A549 (cell line): Measurements from ENCODE around the gene PTPRK. TPM values are rescaled to one million over a fixed set of nuclear protein-coding genes. Genes with fewer than 3 reads are reported as not detected.

Experiments
- ATAC-seq, 2 experiments: fragments of 200-7000 bp in 1 of 2; fragments of >200 bp in 1 of 2; cut with Nextera tagmentation in 1 of 2; cut with Tn5 transposase in 1 of 2; 3 replicates each; pipeline versions ENCODE4 v1.8.0 to v1.9.1; 2018 to 2020; ENCODE audit warnings: mild to moderate bottlenecking in 1 of 2, moderate library complexity in 1 of 2
- CTCF ChIA-PET: fragments of 300-600 bp; sonication (Branson Sonifier 250); formaldehyde crosslinking; extraction: SDS; loops from one replicate; lab custom pipeline; 2021; ENCODE audit warnings: antibody characterized with exemption, inconsistent platforms; lab: Yijun Ruan, JAX
- POLR2A ChIA-PET: fragments of 350-600 bp; formaldehyde crosslinking; extraction: SDS; loops from one replicate; lab custom pipeline; 2021; ENCODE audit warnings: antibody characterized with exemption, inconsistent platforms; lab: Yijun Ruan, JAX
- DNase-seq, 2 experiments: peaks; one replicate each; pipeline versions ENCODE4 v3.0.0 to v3.0.0-alpha.2; 2011 to 2016; ENCODE audit warnings: low read depth in 1 of 2, low spot score in 1 of 2
- FAIRE-seq: peaks from 2 replicates; lab custom pipeline; 2011; peaks lifted over from hg19 to GRCh38; lab: Jason Lieb, UNC
- H3K27ac ChIP-seq, 2 experiments: fragments of >200 bp; sonication (Bioruptor Twin); formaldehyde crosslinking; 3 replicates each; pipeline ENCODE4 v1.5.1; 2016 to 2017
- H3K4me1 ChIP-seq: fragments of >200 bp; sonication (Bioruptor Twin); formaldehyde crosslinking; 3 replicates; pipeline ENCODE4 v1.6.1; 2016
- H3K4me2 ChIP-seq: fragments of >200 bp; sonication (Bioruptor Twin); formaldehyde crosslinking; 3 replicates; pipeline ENCODE4 v1.6.1; 2016
- H3K4me3 ChIP-seq: fragments of >200 bp; sonication (Bioruptor Twin); formaldehyde crosslinking; 3 replicates; pipeline ENCODE4 v1.5.1; 2016
- H3K9me3 ChIP-seq: fragments of >200 bp; sonication (Bioruptor Twin); formaldehyde crosslinking; 3 replicates; pipeline ENCODE4 v1.6.1; 2016
- BHLHE40 ChIP-seq: IDR thresholded peaks from 2 replicates; pipeline ENCODE4 v1.6.1; 2012; ENCODE audit warnings: low read depth, low read length, inconsistent platforms
- CHD2 ChIP-seq: fragments of 150-350 bp; IDR thresholded peaks from 2 replicates; pipeline ENCODE4 v1.6.1; 2014; ENCODE audit warnings: low read length; ENCODE audit not compliant: partially characterized antibody
- EHF ChIP-seq: fragments of 250-450 bp; sonication (Bioruptor Pico); IDR thresholded peaks from 2 replicates; pipeline ENCODE4 v1.5.0; 2020; ENCODE audit warnings: mild to moderate bottlenecking
- EHMT2 ChIP-seq: fragments of 200-600 bp; sonication (generic); IDR thresholded peaks from 2 replicates; pipeline ENCODE4 v1.6.1; 2016; ENCODE audit warnings: antibody characterized with exemption, low read depth, mild to moderate bottlenecking, moderate library complexity
- EP300 ChIP-seq, 2 experiments: fragments of >200 bp; sonication (Bioruptor Twin); formaldehyde crosslinking; IDR thresholded peaks; 2 replicates in 1 of 2; 3 replicates in 1 of 2; pipeline ENCODE4 v1.6.1; 2016 to 2017
- ESRRA ChIP-seq: fragments of 150-350 bp; IDR thresholded peaks from 2 replicates; pipeline ENCODE4 v1.6.1; 2014; ENCODE audit warnings: mild to moderate bottlenecking, low read length, borderline replicate concordance
- GATA3 ChIP-seq: IDR thresholded peaks from 2 replicates; pipeline ENCODE4 v1.6.1; 2012; ENCODE audit warnings: borderline replicate concordance
- HDAC2 ChIP-seq: fragments of 200-600 bp; sonication (generic); IDR thresholded peaks from 2 replicates; pipeline ENCODE4 v1.6.1; 2016
- HEYL ChIP-seq: fragments of 250-450 bp; sonication (Bioruptor Pico); IDR thresholded peaks from 2 replicates; pipeline ENCODE4 v1.8.0; 2021; ENCODE audit warnings: mild to moderate bottlenecking, moderate library complexity
- HOXA7 ChIP-seq: fragments of 250-450 bp; sonication (Bioruptor Pico); IDR thresholded peaks from 2 replicates; pipeline ENCODE4 v1.5.0; 2020; ENCODE audit warnings: mild to moderate bottlenecking, moderate library complexity
- HOXB5 ChIP-seq: fragments of 250-450 bp; sonication (Bioruptor Pico); IDR thresholded peaks from 2 replicates; pipeline ENCODE4 v1.5.0; 2020; ENCODE audit warnings: mild to moderate bottlenecking, moderate library complexity
- JUN ChIP-seq, 2 experiments: fragments of >200 bp; sonication (Bioruptor Twin); formaldehyde crosslinking; IDR thresholded peaks; 2 replicates in 1 of 2; 3 replicates in 1 of 2; pipeline ENCODE4 v1.6.1; 2016 to 2017
- KDM1A ChIP-seq: fragments of 200-600 bp; sonication (generic); IDR thresholded peaks from 2 replicates; pipeline ENCODE4 v1.6.1; 2016; ENCODE audit warnings: low read depth, mild to moderate bottlenecking
- MAFK ChIP-seq: fragments of 450-650 bp; IDR thresholded peaks from 2 replicates; pipeline ENCODE4 v1.6.1; 2014; ENCODE audit not compliant: partially characterized antibody
- NFE2L2 ChIP-seq: fragments of 150-350 bp; conservative IDR thresholded peaks from 2 replicates; pipeline ENCODE4 v1.6.1; 2014; ENCODE audit warnings: low read length
- NPAS2 ChIP-seq: fragments of 250-450 bp; sonication (Bioruptor Pico); IDR thresholded peaks from 2 replicates; pipeline ENCODE4 v1.8.0; 2022; ENCODE audit warnings: mild to moderate bottlenecking, moderate library complexity, borderline replicate concordance
- NR3C1 ChIP-seq: fragments of >200 bp; sonication (Bioruptor Twin); formaldehyde crosslinking; IDR thresholded peaks from 3 replicates; pipeline ENCODE4 v1.6.1; 2017
- POLR2A ChIP-seq: IDR thresholded peaks from 2 replicates; pipeline ENCODE4 v1.6.1; 2012; ENCODE audit warnings: mild to moderate bottlenecking, low read length
- POLR2AphosphoS2 ChIP-seq: conservative IDR thresholded peaks from 2 replicates; pipeline ENCODE4 v1.6.1; 2012; ENCODE audit warnings: low read length, improper control_type of control experiment, inconsistent platforms
- RARB ChIP-seq: fragments of 250-450 bp; sonication (Bioruptor Pico); IDR thresholded peaks from 2 replicates; pipeline ENCODE4 v1.8.0; 2021; ENCODE audit warnings: mild to moderate bottlenecking, moderate library complexity
- RCOR1 ChIP-seq: fragments of 150-350 bp; IDR thresholded peaks from 2 replicates; pipeline ENCODE4 v1.6.1; 2014; ENCODE audit warnings: antibody characterized with exemption, low read length, low read depth
- RFX5 ChIP-seq: fragments of 450-650 bp; IDR thresholded peaks from 2 replicates; pipeline ENCODE4 v1.7.1; 2014; ENCODE audit warnings: antibody characterized with exemption, mild to moderate bottlenecking, moderate library complexity
- SMC3 ChIP-seq: fragments of >200 bp; sonication (Bioruptor Twin); formaldehyde crosslinking; IDR thresholded peaks from 3 replicates; pipeline ENCODE4 v1.6.1; 2018; ENCODE audit warnings: inconsistent platforms
- SREBF2 ChIP-seq: fragments of 450-650 bp; IDR thresholded peaks from 2 replicates; pipeline ENCODE4 v1.6.1; 2014; ENCODE audit warnings: mild to moderate bottlenecking, moderate library complexity
- TFCP2L1 ChIP-seq: fragments of 250-450 bp; sonication (Bioruptor Pico); IDR thresholded peaks from 2 replicates; pipeline ENCODE4 v1.5.0; 2021; ENCODE audit warnings: mild to moderate bottlenecking
- ZC3H11A ChIP-seq: fragments of 450-650 bp; IDR thresholded peaks from 2 replicates; pipeline ENCODE4 v1.6.1; 2014; ENCODE audit warnings: antibody characterized with exemption, mild to moderate bottlenecking
- ZSCAN20 ChIP-seq: fragments of 250-450 bp; sonication (Bioruptor Pico); IDR thresholded peaks from 2 replicates; pipeline ENCODE4 v1.8.0; 2022; ENCODE audit warnings: mild to moderate bottlenecking, moderate library complexity
- WGBS: methylation state at CpG from one replicate; pipeline ENCODE4 v1.1.6; 2017; ENCODE audit errors: missing lambda C conversion rate; 5-methylcytosine and 5-hydroxymethylcytosine counted together
- polyA plus RNA-seq, 4 experiments: library from polyadenylated mRNA; depleted of rRNA in 3 of 4; stranded (reverse); fragments of >200 nt; fragmentation: RNase III in 1 of 4; extraction: RNeasy Plus Mini Kit Qiagen cat#74134 plus additional on column Dnase treatment in 1 of 4; gene quantifications; 2 replicates in 3 of 4; 3 replicates in 1 of 4; pipeline ENCODE4 v1.2.3, GENCODE V29; 2011 to 2017
- TF ChIP-seq, protein P1 (sequence below): IDR thresholded peaks from 2 replicates; pipeline ENCODE4 v1.6.1; 2012; ENCODE audit warnings: low read depth, borderline replicate concordance
- TF ChIP-seq, protein P2 (sequence below): fragments of 150-350 bp; IDR thresholded peaks from 2 replicates; pipeline ENCODE4 v1.6.1; 2014; ENCODE audit warnings: low read depth, mild to moderate bottlenecking, low read length
- TF ChIP-seq, protein P3 (sequence below): IDR thresholded peaks from 2 replicates; pipeline ENCODE4 v1.6.1; 2012
- TF ChIP-seq, protein P4 (sequence below): fragments of 250-450 bp; sonication (Bioruptor Pico); IDR thresholded peaks from 2 replicates; pipeline ENCODE4 v1.5.0; 2021; ENCODE audit warnings: mild to moderate bottlenecking, moderate library complexity, borderline replicate concordance

PTPRK gene
- polyA plus RNA-seq, 2 of the 4 experiments (the other 2 are of a cell fraction), result 14.4 to 16.1 TPM

DNA sequence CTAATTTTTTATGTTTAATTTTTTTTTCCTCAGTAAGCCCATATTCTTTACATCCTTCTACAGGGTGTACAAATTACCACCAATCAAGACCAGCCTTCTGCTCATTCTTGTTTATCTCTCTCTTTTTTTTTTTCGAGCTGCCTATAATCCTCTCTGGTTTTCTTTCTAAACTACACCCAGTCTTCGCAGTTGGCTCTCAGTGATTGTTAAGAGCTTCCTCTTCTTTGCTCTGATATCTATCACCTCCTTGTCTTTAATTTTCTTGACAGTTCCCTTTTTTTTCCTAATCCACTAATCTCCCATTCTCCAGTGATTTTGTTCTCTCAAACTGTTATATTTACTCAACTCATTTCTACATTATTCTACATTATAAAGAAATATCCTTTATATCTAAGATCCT, 38.5 kb upstream of the PTPRK start:
- no peak overlapping the region for H3K4me3 ChIP-seq
- ATAC-seq (no peak), DNase-seq (no peak), FAIRE-seq (no peak)
- ChIA-PET POLR2A (no interaction called here), CTCF (no interaction called here)
- H3K4me2 ChIP-seq, result no peak overlapping the region
- no peaks in the 10 kb centered on the region for H3K9me3 ChIP-seq
- no peak overlapping the region for H3K27ac ChIP-seq
- H3K4me1 ChIP-seq, result no peaks in the 10 kb centered on the region
- 71% methylated on average over 2 of the region's 2 CpGs for WGBS
- TF ChIP-seq, protein P1, sequence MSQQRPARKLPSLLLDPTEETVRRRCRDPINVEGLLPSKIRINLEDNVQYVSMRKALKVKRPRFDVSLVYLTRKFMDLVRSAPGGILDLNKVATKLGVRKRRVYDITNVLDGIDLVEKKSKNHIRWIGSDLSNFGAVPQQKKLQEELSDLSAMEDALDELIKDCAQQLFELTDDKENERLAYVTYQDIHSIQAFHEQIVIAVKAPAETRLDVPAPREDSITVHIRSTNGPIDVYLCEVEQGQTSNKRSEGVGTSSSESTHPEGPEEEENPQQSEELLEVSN, result no peak
- TF ChIP-seq GATA3 (no peak), KDM1A (no peak), EP300 (IDR thresholded peaks at IDR 0.05) (no peak), SREBF2 (no peak), EHF (CRISPR knock-in tag) (no peak), TFCP2L1 (no peak), HOXA7 (CRISPR knock-in tag) (no peak), ZC3H11A (no peak), JUN (IDR thresholded peaks at IDR 0.05) (no peak), RFX5 (no peak), NPAS2 (CRISPR knock-in tag) (no peak)
- TF ChIP-seq, protein P2, sequence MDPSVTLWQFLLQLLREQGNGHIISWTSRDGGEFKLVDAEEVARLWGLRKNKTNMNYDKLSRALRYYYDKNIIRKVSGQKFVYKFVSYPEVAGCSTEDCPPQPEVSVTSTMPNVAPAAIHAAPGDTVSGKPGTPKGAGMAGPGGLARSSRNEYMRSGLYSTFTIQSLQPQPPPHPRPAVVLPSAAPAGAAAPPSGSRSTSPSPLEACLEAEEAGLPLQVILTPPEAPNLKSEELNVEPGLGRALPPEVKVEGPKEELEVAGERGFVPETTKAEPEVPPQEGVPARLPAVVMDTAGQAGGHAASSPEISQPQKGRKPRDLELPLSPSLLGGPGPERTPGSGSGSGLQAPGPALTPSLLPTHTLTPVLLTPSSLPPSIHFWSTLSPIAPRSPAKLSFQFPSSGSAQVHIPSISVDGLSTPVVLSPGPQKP, result no peak

DNA sequence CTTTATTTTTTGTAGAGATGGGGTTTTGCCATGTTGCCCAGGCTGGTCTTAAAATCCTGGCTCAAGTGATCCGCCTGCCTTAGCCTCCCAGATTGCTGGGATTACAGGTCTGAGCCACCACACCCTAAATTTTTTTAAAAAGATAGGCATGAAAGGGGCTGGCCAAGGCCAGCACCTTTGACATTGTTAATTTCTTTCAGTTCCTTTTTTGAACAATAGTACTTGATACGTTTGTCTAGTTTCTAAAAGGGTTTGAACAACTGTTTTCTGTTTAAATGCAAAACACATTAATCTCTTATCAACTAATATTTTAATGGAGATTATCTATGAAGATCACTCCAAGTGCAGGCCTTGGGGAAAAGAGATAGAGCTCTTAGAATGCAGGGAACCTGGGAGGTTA, 37.6 kb upstream of the PTPRK start:
- ChIA-PET POLR2A (no interaction called here), CTCF (no interaction called here)
- WGBS, result 48% methylated on average over 2 of the region's 2 CpGs
- Histone ChIP-seq H3K4me1 (no peaks in the 10 kb centered on the region), H3K9me3 (no peaks in the 10 kb centered on the region), H3K4me2 (no peak overlapping the region), H3K27ac (no peak overlapping the region), H3K4me3 (no peak overlapping the region)
- ATAC-seq, result no peak
- no peak for DNase-seq
- no peak for TF ChIP-seq POLR2AphosphoS2
- no peak for TF ChIP-seq POLR2A
- no peak for TF ChIP-seq HEYL (CRISPR knock-in tag)
- TF ChIP-seq NFE2L2, result no peak
- TF ChIP-seq TFCP2L1, result no peak
- TF ChIP-seq CHD2, result no peak
- TF ChIP-seq JUN (IDR thresholded peaks at IDR 0.05), result no peak
- TF ChIP-seq RCOR1, result no peak
- no peak for TF ChIP-seq SMC3
- no peak for TF ChIP-seq MAFK
- FAIRE-seq, result no peak

DNA sequence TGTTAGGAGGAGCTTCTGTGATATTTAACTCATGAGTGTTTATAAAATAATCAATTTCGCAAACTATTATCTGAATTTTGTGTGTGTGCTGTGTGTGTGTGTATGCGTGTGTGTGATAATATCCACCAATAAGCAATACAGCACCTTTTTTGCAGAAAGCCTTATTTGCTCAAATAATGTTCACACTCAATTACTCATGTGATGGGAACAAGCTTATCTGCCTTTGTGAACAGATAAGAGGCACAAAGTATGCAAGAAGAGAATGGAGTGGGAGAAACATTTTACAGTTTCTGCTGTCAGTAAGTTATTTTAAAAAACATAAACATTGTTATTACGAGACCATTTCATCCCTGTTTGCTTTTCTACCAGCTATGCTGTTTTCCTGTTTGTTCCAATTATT, 36.7 kb upstream of the PTPRK start:
- ATAC-seq, result no peak
- ChIA-PET CTCF (no interaction called here), POLR2A (no interaction called here)
- Histone ChIP-seq H3K27ac (no peak overlapping the region), H3K9me3 (no peaks in the 10 kb centered on the region), H3K4me2 (no peak overlapping the region), H3K4me3 (no peak overlapping the region), H3K4me1 (no peaks in the 10 kb centered on the region)
- FAIRE-seq, result no peak
- DNase-seq, result no peak
- WGBS, result 79% methylated on average over 3 of the region's 3 CpGs
- TF ChIP-seq, protein P1, result no peak
- TF ChIP-seq MAFK, result no peak
- no peak for TF ChIP-seq EHF (CRISPR knock-in tag)
- no peak for TF ChIP-seq ESRRA
- TF ChIP-seq RFX5, result no peak
- no peak for TF ChIP-seq ZC3H11A
- no peak for TF ChIP-seq EHMT2
- TF ChIP-seq, protein P3, sequence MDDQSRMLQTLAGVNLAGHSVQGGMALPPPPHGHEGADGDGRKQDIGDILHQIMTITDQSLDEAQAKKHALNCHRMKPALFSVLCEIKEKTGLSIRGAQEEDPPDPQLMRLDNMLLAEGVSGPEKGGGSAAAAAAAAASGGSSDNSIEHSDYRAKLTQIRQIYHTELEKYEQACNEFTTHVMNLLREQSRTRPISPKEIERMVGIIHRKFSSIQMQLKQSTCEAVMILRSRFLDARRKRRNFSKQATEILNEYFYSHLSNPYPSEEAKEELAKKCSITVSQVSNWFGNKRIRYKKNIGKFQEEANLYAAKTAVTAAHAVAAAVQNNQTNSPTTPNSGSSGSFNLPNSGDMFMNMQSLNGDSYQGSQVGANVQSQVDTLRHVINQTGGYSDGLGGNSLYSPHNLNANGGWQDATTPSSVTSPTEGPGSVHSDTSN, result no peak
- TF ChIP-seq SREBF2, result no peak
- TF ChIP-seq NR3C1, result no peak
- no peak for TF ChIP-seq ZSCAN20 (CRISPR knock-in tag)
- TF ChIP-seq, protein P4, sequence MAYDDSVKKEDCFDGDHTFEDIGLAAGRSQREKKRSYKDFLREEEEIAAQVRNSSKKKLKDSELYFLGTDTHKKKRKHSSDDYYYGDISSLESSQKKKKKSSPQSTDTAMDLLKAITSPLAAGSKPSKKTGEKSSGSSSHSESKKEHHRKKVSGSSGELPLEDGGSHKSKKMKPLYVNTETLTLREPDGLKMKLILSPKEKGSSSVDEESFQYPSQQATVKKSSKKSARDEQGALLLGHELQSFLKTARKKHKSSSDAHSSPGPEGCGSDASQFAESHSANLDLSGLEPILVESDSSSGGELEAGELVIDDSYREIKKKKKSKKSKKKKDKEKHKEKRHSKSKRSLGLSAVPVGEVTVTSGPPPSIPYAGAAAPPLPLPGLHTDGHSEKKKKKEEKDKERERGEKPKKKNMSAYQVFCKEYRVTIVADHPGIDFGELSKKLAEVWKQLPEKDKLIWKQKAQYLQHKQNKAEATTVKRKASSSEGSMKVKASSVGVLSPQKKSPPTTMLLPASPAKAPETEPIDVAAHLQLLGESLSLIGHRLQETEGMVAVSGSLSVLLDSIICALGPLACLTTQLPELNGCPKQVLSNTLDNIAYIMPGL, result no peak
- TF ChIP-seq HDAC2, result no peak
- TF ChIP-seq, protein P2, result no peak
- no peak for TF ChIP-seq HOXB5 (CRISPR knock-in tag)
- no peak for TF ChIP-seq RCOR1
- no peak for TF ChIP-seq POLR2AphosphoS2
- TF ChIP-seq RARB (CRISPR knock-in tag), result no peak
- TF ChIP-seq BHLHE40, result no peak
